GM19025 (cell line): ENCODE data around the gene TBP.

Source experiments
- ATAC-seq: cut with Tn5 transposase; IDR thresholded peaks from one replicate; pipeline ENCODE4 v1.9.1; 2021; ENCODE audit warnings: mild to moderate bottlenecking, low read depth, moderate library complexity; ENCODE audit not compliant: unreplicated experiment

The TBP gene

DNA sequence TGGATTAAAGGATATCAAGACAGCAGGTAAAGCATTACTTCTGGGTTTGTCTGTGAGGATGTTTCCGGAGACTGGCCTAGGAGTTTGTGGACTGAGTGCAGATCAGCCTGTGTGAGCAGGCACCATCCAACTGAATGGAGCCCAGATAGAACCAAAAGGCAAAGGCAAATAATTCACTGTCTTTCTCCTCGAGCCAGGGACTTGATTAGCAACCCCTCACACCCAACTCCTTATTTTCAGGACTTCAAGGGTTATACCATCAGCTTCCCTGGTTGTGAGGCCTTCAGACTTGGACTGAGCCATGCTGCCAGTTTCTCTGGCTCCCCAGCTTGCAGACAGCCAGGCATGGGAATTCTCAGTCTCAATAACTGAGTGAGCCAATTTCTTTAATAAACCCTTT is 20.4 kb upstream of the TBP start:
- no peak for ATAC-seq

DNA sequence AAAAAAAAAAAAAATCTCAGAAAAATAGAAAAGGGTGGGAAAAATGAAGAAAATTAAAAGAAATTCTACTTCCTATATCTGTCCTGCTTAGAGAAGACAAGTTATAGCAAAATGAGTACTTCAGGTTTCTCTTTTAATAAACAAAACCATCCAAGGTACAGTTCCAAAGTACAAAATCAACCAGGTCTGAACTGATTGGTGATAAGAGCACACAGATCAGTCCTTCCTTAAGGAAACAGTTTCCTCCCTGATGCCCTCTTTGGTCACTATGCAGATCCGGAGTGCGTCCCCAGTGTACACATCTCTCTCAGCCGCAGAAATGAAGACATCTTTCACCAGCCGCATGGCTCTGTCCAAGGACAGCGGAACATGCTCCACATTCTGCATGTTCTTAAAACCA is 19.2 kb upstream of the TBP start:
- ATAC-seq = no peak

GRCh38 chr6:170536671-170537070 is 17.5 kb upstream of the TBP start:
- no peak for ATAC-seq

- ATAC-seq = no peak
These were observed 16.8 kb upstream of the TBP start for GRCh38 chr6:170537329-170537728.

DNA sequence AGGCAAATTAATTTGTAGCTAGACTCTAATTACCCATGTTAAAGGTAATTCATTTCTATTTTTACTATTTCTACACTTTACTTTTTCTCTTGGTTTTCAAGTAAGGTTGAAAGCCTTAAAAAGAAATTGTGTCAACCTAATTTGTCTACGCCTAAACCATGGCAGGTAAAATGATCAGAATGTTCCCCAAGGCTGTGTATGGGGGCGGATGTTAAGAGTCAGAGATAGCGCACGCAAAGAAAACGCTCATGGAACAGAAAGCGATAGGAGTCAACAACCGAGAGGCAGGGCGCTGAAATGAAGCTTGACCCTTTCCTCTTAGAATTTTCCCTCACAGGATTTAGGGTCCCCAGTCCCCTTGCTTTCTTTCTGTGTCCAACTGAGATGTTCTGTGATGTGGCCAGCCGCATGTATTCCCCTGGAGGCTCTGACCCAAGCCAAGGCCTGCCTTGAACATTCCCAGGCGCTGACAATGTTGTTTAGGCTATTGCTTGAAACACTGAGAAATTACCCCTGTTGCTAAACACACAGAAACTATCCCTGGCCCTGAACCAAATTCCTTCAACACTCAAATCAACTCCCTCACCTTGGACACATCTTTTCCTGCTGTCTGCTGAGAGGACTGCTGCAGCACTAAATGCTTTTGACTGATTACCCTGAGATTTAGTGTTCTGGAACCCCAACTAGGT is 12.0 kb upstream of the TBP start:
- no peak for ATAC-seq

- no peak for ATAC-seq
These were observed 8.8 kb upstream of the TBP start for GRCh38 chr6:170545405-170545804.

DNA sequence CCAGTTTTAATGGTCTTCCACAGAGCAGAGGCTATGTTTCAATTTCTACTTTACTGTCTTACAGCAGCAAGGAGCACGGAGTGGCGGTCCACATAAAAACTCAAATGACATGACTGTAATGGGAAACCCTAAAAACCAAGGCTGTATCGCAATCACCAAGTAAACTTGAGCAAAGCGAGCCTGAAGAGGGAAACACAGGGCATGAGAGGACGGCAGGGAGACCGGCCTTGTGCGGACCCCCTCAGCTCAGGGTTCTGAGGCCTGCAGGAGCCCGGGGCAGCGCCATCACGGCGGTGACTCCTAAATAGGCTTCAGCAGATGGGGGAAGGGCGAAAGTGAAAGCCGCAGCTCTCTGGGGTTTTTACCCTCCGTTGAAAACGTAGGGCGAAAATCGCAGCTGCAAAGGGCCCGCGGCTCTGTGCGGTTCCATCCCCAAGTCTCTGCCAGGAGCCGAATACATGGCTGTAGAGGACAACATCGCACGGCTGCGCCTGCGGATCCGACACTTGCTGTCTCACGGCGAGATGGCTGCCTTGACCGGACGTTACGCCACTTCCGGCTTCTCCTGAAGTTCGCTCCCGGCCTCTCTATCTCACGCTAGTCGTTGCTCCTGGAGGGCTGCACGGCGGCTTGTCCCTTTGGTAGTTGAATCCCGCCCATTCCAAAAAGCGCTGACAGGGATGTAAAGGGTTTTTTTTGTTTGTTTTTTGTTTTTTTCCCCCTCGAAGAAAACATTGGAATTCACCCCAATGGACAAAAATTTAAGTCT is 1.2 kb upstream of the TBP start, which contains the start of gene PSMB1:
Gene PSMB1 (minus strand): TSS at position 543 of the 769 bp plus-strand sequence. CDS start 65 bp downstream, at position 478.
- ATAC-seq = peak; percentile 47

DNA sequence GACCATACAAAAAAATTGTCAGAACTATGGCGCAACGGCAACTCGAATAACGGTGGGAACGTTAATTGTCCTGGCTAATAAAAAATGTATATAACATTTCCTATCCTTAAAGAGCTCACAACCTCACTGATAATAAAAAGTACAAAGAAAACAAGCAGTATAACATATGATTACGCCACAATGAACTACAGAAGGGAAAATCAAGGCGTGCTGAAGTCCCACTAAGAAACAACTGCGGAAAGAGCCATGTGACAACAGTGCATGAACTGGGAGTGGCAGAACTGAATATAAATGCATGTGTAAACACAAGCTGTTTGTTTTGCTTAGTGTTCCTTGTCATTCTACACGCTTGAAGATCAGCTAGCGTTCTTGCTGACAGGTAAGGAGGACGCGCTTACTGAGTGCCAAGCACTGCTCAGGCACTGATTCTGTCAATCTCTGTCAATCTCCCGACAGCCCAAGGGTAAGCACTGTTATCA is 596 bp upstream of the TBP start:
- ATAC-seq = peak; percentile 26

- no peak for ATAC-seq
These were observed 598 bp downstream of the TBP start for GRCh38 chr6:170554796-170555137.

- ATAC-seq = no peak
These were observed 1.1 kb downstream of the TBP start for GRCh38 chr6:170555305-170555704.

DNA sequence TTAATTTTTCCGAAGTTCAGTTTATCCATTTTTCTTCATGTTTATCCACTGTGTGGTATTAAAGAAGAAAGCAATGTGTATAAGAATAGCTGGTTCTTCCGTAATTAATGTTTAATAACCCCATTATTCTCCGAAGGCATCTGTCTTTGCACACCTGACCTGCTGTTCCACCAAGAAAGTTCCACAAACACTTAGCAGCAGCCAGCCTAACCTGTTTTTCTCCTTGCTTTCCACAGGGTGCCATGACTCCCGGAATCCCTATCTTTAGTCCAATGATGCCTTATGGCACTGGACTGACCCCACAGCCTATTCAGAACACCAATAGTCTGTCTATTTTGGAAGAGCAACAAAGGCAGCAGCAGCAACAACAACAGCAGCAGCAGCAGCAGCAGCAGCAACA is 7.4 kb downstream of the TBP start:
- no peak for ATAC-seq

- no peak for ATAC-seq
These were observed 10.9 kb downstream of the TBP start for GRCh38 chr6:170564936-170565530.

DNA sequence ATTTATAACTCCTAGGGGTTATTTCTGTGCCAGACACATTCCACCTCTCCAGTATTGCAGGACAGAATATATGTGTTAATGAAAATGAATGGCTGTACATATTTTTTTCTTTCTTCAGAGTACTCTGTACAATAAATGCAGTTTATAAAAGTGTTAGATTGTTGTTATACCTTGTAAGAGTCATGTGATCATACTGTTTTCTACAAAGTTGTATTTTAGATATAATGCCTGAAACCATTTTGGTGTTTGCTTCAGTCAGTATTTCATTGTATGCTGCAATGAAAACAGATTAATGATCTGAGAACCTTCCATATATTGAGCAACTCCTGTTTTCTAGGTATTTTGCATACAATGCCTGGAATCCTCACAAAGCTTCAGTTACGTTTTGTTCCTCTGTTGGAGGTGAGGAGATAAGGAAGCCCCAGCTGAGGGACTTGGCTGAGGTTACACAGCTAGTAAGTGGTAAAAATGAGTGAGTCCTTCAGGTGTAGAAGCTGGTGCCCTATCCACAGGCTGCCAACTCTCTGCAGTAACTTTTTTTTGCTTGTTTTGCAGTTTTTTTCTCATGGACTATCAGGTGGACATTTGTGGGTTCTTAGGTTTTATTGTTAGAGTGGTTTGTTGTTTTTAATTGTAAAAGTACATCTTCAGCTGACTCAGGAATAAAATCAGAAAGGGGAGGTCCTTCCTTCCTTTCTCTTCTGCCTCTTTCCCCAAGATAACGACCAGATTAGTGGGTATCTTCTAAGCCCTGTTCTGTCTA is 18.7 kb downstream of the TBP start:
- no peak for ATAC-seq

DNA sequence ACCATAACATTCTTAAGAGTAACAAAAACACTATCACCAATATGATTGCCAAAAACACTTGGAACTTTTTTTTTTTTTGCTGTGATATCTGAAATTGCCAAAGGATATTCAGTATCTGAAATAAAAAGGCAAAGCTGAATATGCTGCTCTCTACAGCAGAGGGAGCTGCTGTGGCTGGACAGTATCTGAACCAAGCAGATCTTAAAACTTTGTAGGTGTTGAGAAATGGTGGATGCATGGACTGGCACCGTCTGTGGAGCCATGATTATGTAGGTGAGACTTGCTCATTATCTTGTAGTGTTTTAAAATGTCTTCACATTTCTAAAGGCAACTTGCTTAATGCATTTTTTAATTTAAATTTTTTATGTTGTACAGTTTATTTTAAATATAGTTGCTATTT is 21.1 kb downstream of the TBP start:
- ATAC-seq = no peak

DNA sequence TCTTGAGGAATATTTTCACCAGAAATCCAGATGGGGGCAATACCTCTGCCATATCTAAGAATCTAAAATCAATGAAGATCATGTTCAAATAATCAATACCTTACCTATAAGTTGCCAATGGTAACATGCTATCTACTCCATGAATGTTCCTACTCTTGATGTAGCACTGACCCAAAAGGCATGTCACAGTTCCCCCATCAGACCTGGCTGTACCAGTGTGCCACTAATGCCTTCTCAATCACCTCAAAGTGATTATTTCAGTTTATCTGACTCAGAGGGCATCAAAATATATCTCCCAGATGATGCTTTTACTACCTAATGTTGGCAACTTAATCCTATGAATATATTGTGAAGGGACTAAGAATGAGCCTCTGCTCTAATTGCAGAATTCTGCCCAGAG is 24.7 kb downstream of the TBP start:
- ATAC-seq = no peak

DNA sequence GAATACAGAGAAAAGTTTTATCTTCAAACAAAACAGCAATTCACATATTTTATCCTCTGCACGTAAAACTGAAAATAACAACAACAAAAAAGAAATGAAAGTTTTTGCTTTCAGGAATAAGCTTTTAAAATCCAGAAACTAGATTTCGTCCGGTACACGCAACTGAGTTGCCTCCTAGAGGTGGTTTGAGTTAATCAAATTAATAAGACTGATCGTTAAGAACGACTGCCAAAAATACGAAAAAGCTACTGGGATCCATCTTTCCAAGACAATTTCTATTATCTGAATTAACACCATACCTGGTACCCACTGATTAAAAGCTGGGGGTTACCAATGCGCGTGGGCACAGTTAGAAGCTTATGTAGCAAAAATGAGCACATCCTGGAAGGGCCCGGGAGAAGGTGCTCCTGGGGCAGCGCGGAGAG is 29.6 kb downstream of the TBP start:
- ATAC-seq = no peak

- peak; percentile 99 for ATAC-seq
These were observed 30.2 kb downstream of the TBP start, which contains the start of gene PDCD2 for GRCh38 chr6:170584181-170584953. Gene PDCD2, minus strand, starts transcription at chr6:170584637. Its CDS starts 56 bp downstream, at chr6:170584581.

GRCh38 chr6:170584954-170585498 is 30.9 kb downstream of the TBP start:
- peak; percentile 25 for ATAC-seq

GRCh38 chr6:170590725-170591124 is 36.6 kb downstream of the TBP start:
- no peak for ATAC-seq

DNA sequence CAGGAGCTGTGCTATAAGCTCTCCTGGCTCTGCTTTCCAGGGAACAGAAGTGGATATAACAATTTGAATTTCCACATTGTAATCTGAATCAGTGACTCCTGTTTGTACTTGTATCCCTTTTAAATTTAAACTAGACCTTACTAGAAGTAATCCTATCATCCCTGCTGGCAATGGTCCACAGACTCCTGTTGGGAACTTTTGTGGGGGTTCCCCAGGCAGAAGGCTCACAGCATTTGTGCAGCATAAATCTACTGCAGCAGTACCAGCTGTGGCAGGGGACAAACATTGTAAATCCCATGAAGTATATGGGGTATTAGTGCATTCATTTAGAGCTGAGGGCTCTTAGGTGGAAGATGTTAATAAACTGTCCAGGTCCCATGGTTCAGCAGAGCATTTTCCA is 42.3 kb downstream of the TBP start:
- ATAC-seq = no peak
